Activated CD8-positive, alpha-beta memory T cell treated with anti-CD3 and anti-CD28 coated beads for 4 hours (primary cell): ENCODE data around the gene FAM180B.
"Not testable (repeated sequence)": the region's sequence is repeated elsewhere in the genome, so short reads cannot be mapped to it uniquely, and the experiment has no call there.

Experiments
- DNase-seq, 2 donors: peaks; one replicate each; pipeline ENCODE4 v3.0.0-alpha.2; 2020; ENCODE audit warnings: low read depth in 2 of 2

FAM180B gene

GRCh38 chr11:47595029-47595428 lies 8.6 kb downstream of the FAM180B start:
- no peak for DNase-seq

GRCh38 chr11:47595967-47596366 lies 9.5 kb downstream of the FAM180B start:
- DNase-seq = no peak

- no peak for DNase-seq
Measured at GRCh38 chr11:47599902-47600301, 13.4 kb downstream of the FAM180B start.

GRCh38 chr11:47603295-47603694 lies 16.8 kb downstream of the FAM180B start:
- DNase-seq = no peak

DNA sequence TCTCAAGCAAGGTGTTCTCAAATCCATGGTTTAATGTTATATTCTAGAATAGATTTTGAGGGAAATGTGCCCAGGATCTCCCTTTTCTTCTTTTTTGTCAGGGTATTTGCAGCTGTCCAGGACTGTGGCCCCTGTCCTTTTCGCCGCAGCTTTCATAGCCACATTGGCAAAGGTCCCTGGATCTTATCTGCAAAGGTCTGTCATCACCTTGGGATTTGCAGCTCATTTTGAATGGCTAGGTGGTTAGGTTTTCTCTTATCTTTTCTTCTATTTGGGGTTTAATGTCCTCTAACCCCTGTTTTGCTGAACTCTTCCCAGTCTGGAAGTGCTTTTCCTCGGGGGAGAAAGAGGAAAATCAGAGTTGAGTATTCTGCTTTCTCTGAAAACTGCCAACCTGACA lies 19.4 kb downstream of the FAM180B start:
- no peak for DNase-seq

DNA sequence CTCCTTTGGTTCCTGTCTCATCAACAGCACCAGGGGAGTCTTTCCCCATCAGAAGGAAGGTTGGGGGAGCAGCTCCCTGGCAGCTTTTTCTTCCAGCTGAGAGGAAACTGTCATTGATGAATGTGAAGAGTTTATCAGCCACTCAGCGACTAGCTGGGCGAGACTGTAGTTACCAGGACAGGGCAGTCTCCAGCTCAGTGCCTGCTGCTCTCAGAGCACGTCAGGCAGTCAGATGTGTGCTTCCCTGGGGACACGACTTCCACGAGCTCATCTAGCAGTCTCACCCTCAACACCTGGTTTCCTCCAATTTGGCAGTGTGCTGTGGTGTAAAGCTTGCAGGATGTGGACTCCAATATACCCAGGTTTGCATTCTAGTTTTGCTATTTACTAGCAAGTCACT lies 20.3 kb downstream of the FAM180B start:
- no peak for DNase-seq

GRCh38 chr11:47607380-47607779 lies 20.9 kb downstream of the FAM180B start:
- DNase-seq = no peak

GRCh38 chr11:47609675-47610074 lies 23.2 kb downstream of the FAM180B start:
- DNase-seq = no peak

- DNase-seq = no peak
Measured at GRCh38 chr11:47611348-47611794, 24.9 kb downstream of the FAM180B start.

DNA sequence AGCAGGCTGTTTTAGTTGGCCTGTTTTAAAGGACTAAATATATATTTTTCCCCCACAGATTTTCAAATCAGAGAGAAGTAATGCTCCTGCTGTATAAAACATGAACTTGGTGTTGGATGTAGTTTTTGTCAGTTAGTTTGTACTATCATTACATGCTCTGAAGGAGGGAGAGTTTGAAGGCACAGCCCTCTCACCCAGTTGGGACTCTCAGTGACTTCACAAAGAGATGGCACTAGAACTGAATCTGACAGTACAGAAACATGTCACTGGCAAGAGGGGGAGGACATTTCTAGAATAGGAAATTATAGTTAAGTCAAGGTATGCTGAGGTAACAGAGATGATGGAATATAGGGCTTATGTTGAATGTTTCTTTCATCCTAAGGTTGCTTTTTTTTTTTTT lies 28.8 kb downstream of the FAM180B start:
- no peak for DNase-seq

GRCh38 chr11:47616726-47617416 lies 30.4 kb downstream of the FAM180B start:
- DNase-seq = no peak

DNA sequence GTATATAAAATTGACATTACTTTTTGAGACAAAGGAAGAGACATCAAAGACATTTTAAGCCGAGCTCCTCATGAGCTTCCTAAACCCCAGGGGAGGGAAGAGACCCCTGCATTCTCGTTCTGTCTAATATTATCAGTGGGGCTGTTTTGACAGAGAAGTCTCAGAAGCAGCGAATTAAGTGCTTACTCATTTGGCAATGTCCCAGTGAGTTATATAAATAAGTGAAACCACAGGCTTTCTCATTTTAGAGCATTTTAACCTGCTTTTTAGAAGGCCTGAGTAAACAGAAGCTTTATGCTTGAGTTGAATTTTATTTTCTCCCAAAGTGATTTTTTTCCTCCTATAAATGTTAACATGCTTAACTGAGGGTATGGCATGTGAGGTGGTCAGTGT lies 30.9 kb downstream of the FAM180B start:
- no peak for DNase-seq

- no peak for DNase-seq
Measured at GRCh38 chr11:47620836-47621378, 34.4 kb downstream of the FAM180B start.

DNA sequence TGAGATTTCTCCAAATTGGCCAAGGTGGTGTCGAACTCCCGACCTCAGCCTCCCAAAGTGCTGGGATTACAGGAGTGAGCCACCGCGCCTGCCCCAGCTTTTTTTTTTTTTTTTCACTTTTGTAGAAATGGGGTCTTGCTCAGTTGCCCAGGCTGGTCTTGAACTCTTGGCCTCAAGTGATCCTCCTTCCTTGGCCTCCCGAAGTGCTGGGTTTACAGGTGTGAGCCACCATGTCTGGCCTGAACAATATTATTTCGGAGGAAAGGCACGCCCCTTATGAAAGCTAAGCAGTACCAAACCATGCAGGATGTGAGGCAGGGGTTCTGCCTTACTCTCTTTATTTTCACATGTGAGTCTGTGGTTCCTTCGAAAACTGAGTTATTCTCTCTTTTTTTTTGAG lies 39.8 kb downstream of the FAM180B start:
- DNase-seq = no peak

GRCh38 chr11:47628026-47628425 lies 41.5 kb downstream of the FAM180B start:
- DNase-seq = no peak

- no peak for DNase-seq
Measured at GRCh38 chr11:47631473-47631872, 45.0 kb downstream of the FAM180B start.

GRCh38 chr11:47636331-47636730 lies 49.9 kb downstream of the FAM180B start:
- not testable (repeated sequence) for DNase-seq
